GM12878 (cell line): Measurements from ENCODE around the gene ACVR1. TPM values are rescaled to one million over a fixed set of nuclear protein-coding genes. Genes with fewer than 3 reads are reported as not detected.

Experiments
- ATAC-seq: fragments of 200-7000 bp; cut with Tn5 transposase; 3 replicates; pipeline ENCODE4 v1.9.1; 2020; ENCODE audit warnings: mild to moderate bottlenecking, moderate library complexity
- BruUV-seq: library from RNA; stranded (reverse); fragments of 400-500 nt; replicated peaks from 2 replicates; lab custom pipeline; 2021; lab: Mats Ljungman, UMichigan
- CTCF ChIA-PET: fragments of 300-600 bp; sonication (Branson Sonifier 250); formaldehyde crosslinking; extraction: SDS; loops from one replicate; lab custom pipeline; 2021; ENCODE audit warnings: inconsistent platforms; lab: Yijun Ruan, JAX
- POLR2A ChIA-PET: fragments of 350-600 bp; formaldehyde crosslinking; extraction: SDS; loops from one replicate; lab custom pipeline; 2021; ENCODE audit warnings: inconsistent platforms; lab: Charles Lee
- RAD21 ChIA-PET: fragments of 300-600 bp; sonication (Branson Sonifier 250); formaldehyde crosslinking; loops from one replicate; lab custom pipeline; 2023; ENCODE audit warnings: antibody characterized with exemption; ENCODE audit not compliant: unreplicated experiment; lab: Charles Lee
- SMC1A ChIA-PET: fragments of 300-600 bp; sonication (Branson Sonifier 250); formaldehyde crosslinking; loops from one replicate; lab custom pipeline; 2023; ENCODE audit not compliant: unreplicated experiment, uncharacterized antibody; lab: Charles Lee
- DNase-seq: peaks from one replicate; pipeline ENCODE4 v3.0.0-alpha.2; 2011; ENCODE audit warnings: low read depth, low spot score
- FAIRE-seq: peaks from 3 replicates; lab custom pipeline; 2011; peaks lifted over from hg19 to GRCh38; lab: Jason Lieb, UNC
- H2AFZ ChIP-seq: 2 replicates; pipeline ENCODE4 v1.6.0; 2011; ENCODE audit warnings: low read depth, low read length, control low read depth; ENCODE audit not compliant: control insufficient read depth
- H3K27ac ChIP-seq: 2 replicates; pipeline ENCODE4 v1.5.1; 2011; ENCODE audit warnings: control low read depth; ENCODE audit not compliant: control insufficient read depth, insufficient read depth
- H3K27me3 ChIP-seq, 2 experiments: replicated peaks in 1 of 2; 2 replicates each; pipeline versions ENCODE4 v1.6.0 to v1.6.1; 2011; ENCODE audit warnings: low read length in 1 of 2; ENCODE audit not compliant: control insufficient read depth in 2 of 2, insufficient read depth in 2 of 2
- H3K36me3 ChIP-seq, 2 experiments: 2 replicates each; pipeline ENCODE4 v1.5.1; 2011; ENCODE audit warnings: low read length in 1 of 2; ENCODE audit not compliant: control insufficient read depth in 2 of 2, insufficient read depth in 2 of 2
- H3K4me1 ChIP-seq: 2 replicates; pipeline ENCODE4 v1.6.1; 2011; ENCODE audit warnings: mild to moderate bottlenecking, low read length, moderate library complexity, mixed read lengths; ENCODE audit not compliant: control insufficient read depth, insufficient read depth
- H3K4me2 ChIP-seq: 2 replicates; pipeline ENCODE4 v1.6.0; 2011; ENCODE audit warnings: control low read depth; ENCODE audit not compliant: control insufficient read depth, insufficient read depth
- H3K4me3 ChIP-seq: fragments of 200-600 bp; sonication (generic); 2 replicates; pipeline ENCODE4 v1.5.1; 2016
- H3K79me2 ChIP-seq: 2 replicates; pipeline ENCODE4 v1.6.0; 2011; ENCODE audit warnings: low read length; ENCODE audit not compliant: control insufficient read depth, insufficient read depth
- H3K9ac ChIP-seq: 2 replicates; pipeline ENCODE4 v1.8.0; 2011; ENCODE audit warnings: low read length, control low read depth, mixed read lengths; ENCODE audit not compliant: control insufficient read depth, insufficient read depth
- H3K9me3 ChIP-seq: replicated peaks from 3 replicates; pipeline ENCODE4 v1.5.1; 2011; ENCODE audit warnings: mild to moderate bottlenecking, low read length; ENCODE audit not compliant: control insufficient read depth, insufficient read depth
- H4K20me1 ChIP-seq: 2 replicates; pipeline ENCODE4 v1.6.0; 2011; ENCODE audit not compliant: control insufficient read depth, insufficient read depth
- ASH2L ChIP-seq: fragments of 300-600, 200-600 bp; sonication (generic); IDR thresholded peaks from 2 replicates; pipeline ENCODE4 v1.6.1; 2017; ENCODE audit warnings: low read depth, mild to moderate bottlenecking, borderline replicate concordance
- BACH1 ChIP-seq: fragments of 450-650 bp; IDR thresholded peaks from 2 replicates; pipeline ENCODE4 v1.6.1; 2017; ENCODE audit warnings: mild to moderate bottlenecking, borderline replicate concordance
- FOS ChIP-seq: IDR thresholded peaks from 3 replicates; pipeline ENCODE4 v1.6.1; 2011; ENCODE audit warnings: borderline replicate concordance; ENCODE audit not compliant: insufficient read length; ENCODE audit errors: extremely low read depth
- HDAC6 ChIP-seq: fragments of 200-600 bp; sonication (generic); IDR thresholded peaks from one replicate; pipeline ENCODE4 v1.8.0; 2017; ENCODE audit warnings: antibody characterized with exemption; ENCODE audit not compliant: unreplicated experiment
- IKZF2 ChIP-seq, 2 experiments: fragments of 450-650 bp; IDR thresholded peaks; 2 replicates each; pipeline ENCODE4 v1.6.1; 2017; ENCODE audit warnings: mild to moderate bottlenecking in 2 of 2, moderate library complexity in 2 of 2
- NR2C2 ChIP-seq: IDR thresholded peaks from 2 replicates; pipeline ENCODE4 v1.6.1; 2011; ENCODE audit warnings: borderline replicate concordance, low read depth; ENCODE audit not compliant: control insufficient read depth, insufficient read length
- ZBED1 ChIP-seq: IDR thresholded peaks from 2 replicates; pipeline ENCODE4 v1.6.1; 2016; ENCODE audit warnings: borderline replicate concordance
- ZNF384 ChIP-seq: IDR thresholded peaks from 2 replicates; pipeline ENCODE4 v1.6.1; 2012; ENCODE audit warnings: low read depth, mild to moderate bottlenecking, low read length, improper control_type of control experiment, borderline replicate concordance
- WGBS: methylation state at CpG from one replicate; pipeline ENCODE4 v1.1.6; 2016; ENCODE audit warnings: low lambda C conversion rate; ENCODE audit not compliant: insufficient replicate concordance, insufficient coverage; ENCODE audit errors: missing lambda C conversion rate; 5-methylcytosine and 5-hydroxymethylcytosine counted together
- in situ Hi-C: fragments of 300-500 bp; cut with MboI; formaldehyde crosslinking; loops from 9 replicates; pipeline ENCODE4 v1.14.3; 2018; ENCODE audit warnings: mixed read lengths
- intact Hi-C: fragments of 100-400 bp; cut with micrococcal nuclease; formaldehyde crosslinking; loops from one replicate; pipeline ENCODE4 v1.14.2; 2022; ENCODE audit not compliant: unreplicated experiment
- polyA plus RNA-seq, 11 experiments: library from polyadenylated mRNA; depleted of rRNA in 4 of 11; unstranded in 6 of 11; stranded (reverse) in 5 of 11; fragments of >200 nt; fragmentation: Nextera tagmentation in 4 of 11; fragmentation: Illumina TruSeq in 1 of 11; extraction: Ambion mirVana in 4 of 11; extraction: Trizol in 1 of 11; gene quantifications; 1 replicate in 1 of 11; 2 replicates in 10 of 11; pipeline versions ENCODE4 v1.2.1 to v1.2.3, GENCODE V29; 2011 to 2016; ENCODE audit warnings: inconsistent platforms in 2 of 11, missing spikeins in 2 of 11, low read depth in 1 of 11
- total RNA-seq, 4 experiments: library from RNA; depleted of rRNA in 3 of 4; stranded (reverse); fragments of >200 nt in 3 of 4; fragmentation: Illumina TruSeq in 1 of 4; extraction: Trizol in 1 of 4; gene quantifications; 2 replicates each; pipeline versions ENCODE4 v1.2.1 to v1.2.3, GENCODE V29; 2013 to 2021
- TF ChIP-seq, protein P1 (sequence below): IDR thresholded peaks from 2 replicates; pipeline ENCODE4 v1.6.1; 2012; ENCODE audit warnings: mild to moderate bottlenecking, low read depth, low read length
- TF ChIP-seq, protein P2 (sequence below): IDR thresholded peaks from 2 replicates; pipeline ENCODE4 v1.6.1; 2011; ENCODE audit warnings: low read depth, mild to moderate bottlenecking, low read length, moderate library complexity, borderline replicate concordance; ENCODE audit errors: extremely low read depth

ACVR1 gene
- total and polyA plus RNA-seq, 10 of the 15 experiments (the other 5 are each of a cell fraction or from before 2014, with no cell fraction given), result 0.06 to 0.24 (median 0.14) TPM; not detected in 4

DNA sequence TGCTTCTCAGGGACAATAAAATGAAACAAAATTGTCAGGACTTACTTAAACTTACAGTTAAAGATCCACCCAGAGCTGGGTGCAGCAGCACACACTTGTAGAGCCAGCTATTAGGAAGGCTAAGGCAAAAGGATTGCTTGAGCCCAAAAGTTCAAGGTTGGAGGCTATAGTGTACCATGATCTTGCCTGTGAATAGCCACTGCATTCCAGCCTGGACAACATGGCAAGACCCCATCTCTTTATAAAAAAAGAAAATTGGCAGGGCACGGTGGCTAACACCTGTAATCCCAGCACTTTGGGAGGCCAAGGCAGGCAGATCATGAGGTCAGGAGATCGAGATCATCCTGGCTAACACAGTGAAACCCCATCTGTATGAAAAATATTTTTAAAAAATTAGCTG is 34.6 kb downstream of the ACVR1 start:
- 41% methylated on average over 2 of the region's 2 CpGs for WGBS
- FAIRE-seq, result no peak
- RAD21 ChIA-PET, result interaction anchor here (0.6 kb wide), 1 partner anchor 534 kb away, joined by 3 read pairs; no protein-coding TSS in a partner anchor

More for the DNA sequence above, 34.6 kb downstream of the ACVR1 start:
- no peak overlapping the region for H3K4me3 ChIP-seq
- POLR2A ChIA-PET, result no interaction called here
- H4K20me1 ChIP-seq, result no peaks in the 10 kb centered on the region
- no peak overlapping the region for H3K4me2 ChIP-seq
- intact Hi-C loops (no loop called here), in situ Hi-C loops (no loop called here)
- H3K36me3 ChIP-seq, result no peaks in the 10 kb centered on the region
- no peak overlapping the region for H2AFZ ChIP-seq
- DNase-seq (no peak), ATAC-seq (no peak)
- no peak overlapping the region for H3K9ac ChIP-seq
- H3K27me3 ChIP-seq, result no peaks in the 10 kb centered on the region
- no peak overlapping the region for H3K27ac ChIP-seq
- no TSS peak for BruUV-seq
- TF ChIP-seq ZNF384 (no peak), IKZF2 (IDR thresholded peaks at IDR 0.05) (no peak), ASH2L (no peak), NR2C2 (no peak), BACH1 (no peak), ZBED1 (no peak), FOS (no peak), HDAC6 (no peak)
- TF ChIP-seq, protein P1, sequence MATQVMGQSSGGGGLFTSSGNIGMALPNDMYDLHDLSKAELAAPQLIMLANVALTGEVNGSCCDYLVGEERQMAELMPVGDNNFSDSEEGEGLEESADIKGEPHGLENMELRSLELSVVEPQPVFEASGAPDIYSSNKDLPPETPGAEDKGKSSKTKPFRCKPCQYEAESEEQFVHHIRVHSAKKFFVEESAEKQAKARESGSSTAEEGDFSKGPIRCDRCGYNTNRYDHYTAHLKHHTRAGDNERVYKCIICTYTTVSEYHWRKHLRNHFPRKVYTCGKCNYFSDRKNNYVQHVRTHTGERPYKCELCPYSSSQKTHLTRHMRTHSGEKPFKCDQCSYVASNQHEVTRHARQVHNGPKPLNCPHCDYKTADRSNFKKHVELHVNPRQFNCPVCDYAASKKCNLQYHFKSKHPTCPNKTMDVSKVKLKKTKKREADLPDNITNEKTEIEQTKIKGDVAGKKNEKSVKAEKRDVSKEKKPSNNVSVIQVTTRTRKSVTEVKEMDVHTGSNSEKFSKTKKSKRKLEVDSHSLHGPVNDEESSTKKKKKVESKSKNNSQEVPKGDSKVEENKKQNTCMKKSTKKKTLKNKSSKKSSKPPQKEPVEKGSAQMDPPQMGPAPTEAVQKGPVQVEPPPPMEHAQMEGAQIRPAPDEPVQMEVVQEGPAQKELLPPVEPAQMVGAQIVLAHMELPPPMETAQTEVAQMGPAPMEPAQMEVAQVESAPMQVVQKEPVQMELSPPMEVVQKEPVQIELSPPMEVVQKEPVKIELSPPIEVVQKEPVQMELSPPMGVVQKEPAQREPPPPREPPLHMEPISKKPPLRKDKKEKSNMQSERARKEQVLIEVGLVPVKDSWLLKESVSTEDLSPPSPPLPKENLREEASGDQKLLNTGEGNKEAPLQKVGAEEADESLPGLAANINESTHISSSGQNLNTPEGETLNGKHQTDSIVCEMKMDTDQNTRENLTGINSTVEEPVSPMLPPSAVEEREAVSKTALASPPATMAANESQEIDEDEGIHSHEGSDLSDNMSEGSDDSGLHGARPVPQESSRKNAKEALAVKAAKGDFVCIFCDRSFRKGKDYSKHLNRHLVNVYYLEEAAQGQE, result no peak
- TF ChIP-seq, protein P2, sequence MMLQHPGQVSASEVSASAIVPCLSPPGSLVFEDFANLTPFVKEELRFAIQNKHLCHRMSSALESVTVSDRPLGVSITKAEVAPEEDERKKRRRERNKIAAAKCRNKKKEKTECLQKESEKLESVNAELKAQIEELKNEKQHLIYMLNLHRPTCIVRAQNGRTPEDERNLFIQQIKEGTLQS, result no peak
- CTCF ChIA-PET, result interaction anchor here (0.8 kb wide), 1 partner anchor 540 kb away, joined by 4 read pairs; no protein-coding TSS in a partner anchor
- no peaks in the 10 kb centered on the region for H3K9me3 ChIP-seq
- SMC1A ChIA-PET, result interaction anchor here (0.6 kb wide), 1 partner anchor 14 kb away, joined by 3 read pairs; no protein-coding TSS in a partner anchor
- H3K79me2 ChIP-seq, result no peaks in the 10 kb centered on the region
- no peaks in the 10 kb centered on the region for H3K4me1 ChIP-seq
